IMR-90 (cell line): ENCODE results near the gene TTC28.

ENCODE experiments used
- BHLHE40 ChIP-seq: fragments of 150-350 bp; IDR thresholded peaks from 2 replicates; pipeline ENCODE4 v1.6.1; 2016; ENCODE audit warnings: mild to moderate bottlenecking, low read depth, low read length
- CEBPB ChIP-seq: IDR thresholded peaks from 2 replicates; pipeline ENCODE4 v1.6.1; 2012; ENCODE audit warnings: low read depth, low read length, improper control_type of control experiment
- CHD1 ChIP-seq: IDR thresholded peaks from 2 replicates; pipeline ENCODE4 v1.6.1; 2012; ENCODE audit warnings: low read depth, low read length, improper control_type of control experiment
- FOS ChIP-seq: fragments of 150-350 bp; IDR thresholded peaks from 2 replicates; pipeline ENCODE4 v1.6.1; 2016; ENCODE audit warnings: low read depth, low read length
- MXI1 ChIP-seq: IDR thresholded peaks from 2 replicates; pipeline ENCODE4 v1.6.1; 2012; ENCODE audit warnings: low read depth, mild to moderate bottlenecking, low read length, moderate library complexity, borderline replicate concordance
- POLR2A ChIP-seq: IDR thresholded peaks from 2 replicates; pipeline ENCODE4 v1.6.1; 2012; ENCODE audit warnings: mild to moderate bottlenecking, low read depth, low read length
- RAD21 ChIP-seq: IDR thresholded peaks from 2 replicates; pipeline ENCODE4 v1.6.1; 2012; ENCODE audit warnings: low read length, improper control_type of control experiment
- RCOR1 ChIP-seq: IDR thresholded peaks from 2 replicates; pipeline ENCODE4 v1.6.1; 2012; ENCODE audit warnings: mild to moderate bottlenecking, low read length, improper control_type of control experiment; ENCODE audit not compliant: insufficient replicate concordance
- RFX5 ChIP-seq: IDR thresholded peaks from 2 replicates; pipeline ENCODE4 v1.8.0; 2012; ENCODE audit warnings: low read depth, mild to moderate bottlenecking, low read length, moderate library complexity
- SMC3 ChIP-seq: fragments of 150-350 bp; IDR thresholded peaks from 2 replicates; pipeline ENCODE4 v1.6.1; 2016; ENCODE audit warnings: low read depth, mild to moderate bottlenecking, antibody characterized with exemption, low read length, moderate library complexity
- TF ChIP-seq, protein P1 (sequence below): conservative IDR thresholded peaks from 2 replicates; pipeline ENCODE4 v1.5.1; 2012; ENCODE audit warnings: mild to moderate bottlenecking, low read depth, low read length, improper control_type of control experiment
- TF ChIP-seq, protein P2 (sequence below): fragments of 150-350 bp; IDR thresholded peaks from 2 replicates; pipeline ENCODE4 v1.6.1; 2017; ENCODE audit warnings: mild to moderate bottlenecking, antibody characterized with exemption, low read length, low read depth

DNA sequence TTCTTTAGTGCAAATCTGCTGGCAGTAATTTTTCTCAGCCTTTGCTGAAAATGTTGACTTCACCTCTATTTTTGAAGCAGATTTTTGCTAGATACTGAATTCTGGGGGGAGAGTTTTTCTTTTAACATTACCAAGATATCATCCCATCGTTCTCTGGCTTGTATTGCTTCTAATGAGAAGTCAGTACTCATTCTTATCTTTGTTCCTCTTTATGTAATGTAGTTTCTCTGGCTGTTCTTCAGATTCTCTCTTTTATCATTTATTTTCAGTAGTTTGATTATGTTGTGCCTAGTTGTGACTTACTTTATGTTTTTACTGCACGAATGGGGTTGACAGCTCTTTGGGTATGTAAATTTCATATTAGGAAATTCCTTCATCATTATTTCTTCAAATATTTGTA, 441.9 kb downstream of the TTC28 start:
- TF ChIP-seq, protein P1, sequence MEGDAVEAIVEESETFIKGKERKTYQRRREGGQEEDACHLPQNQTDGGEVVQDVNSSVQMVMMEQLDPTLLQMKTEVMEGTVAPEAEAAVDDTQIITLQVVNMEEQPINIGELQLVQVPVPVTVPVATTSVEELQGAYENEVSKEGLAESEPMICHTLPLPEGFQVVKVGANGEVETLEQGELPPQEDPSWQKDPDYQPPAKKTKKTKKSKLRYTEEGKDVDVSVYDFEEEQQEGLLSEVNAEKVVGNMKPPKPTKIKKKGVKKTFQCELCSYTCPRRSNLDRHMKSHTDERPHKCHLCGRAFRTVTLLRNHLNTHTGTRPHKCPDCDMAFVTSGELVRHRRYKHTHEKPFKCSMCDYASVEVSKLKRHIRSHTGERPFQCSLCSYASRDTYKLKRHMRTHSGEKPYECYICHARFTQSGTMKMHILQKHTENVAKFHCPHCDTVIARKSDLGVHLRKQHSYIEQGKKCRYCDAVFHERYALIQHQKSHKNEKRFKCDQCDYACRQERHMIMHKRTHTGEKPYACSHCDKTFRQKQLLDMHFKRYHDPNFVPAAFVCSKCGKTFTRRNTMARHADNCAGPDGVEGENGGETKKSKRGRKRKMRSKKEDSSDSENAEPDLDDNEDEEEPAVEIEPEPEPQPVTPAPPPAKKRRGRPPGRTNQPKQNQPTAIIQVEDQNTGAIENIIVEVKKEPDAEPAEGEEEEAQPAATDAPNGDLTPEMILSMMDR = no peak
- no peak for TF ChIP-seq POLR2A
- no peak for TF ChIP-seq MXI1
- no peak for TF ChIP-seq CHD1
- no peak for TF ChIP-seq RAD21
- TF ChIP-seq, protein P2, sequence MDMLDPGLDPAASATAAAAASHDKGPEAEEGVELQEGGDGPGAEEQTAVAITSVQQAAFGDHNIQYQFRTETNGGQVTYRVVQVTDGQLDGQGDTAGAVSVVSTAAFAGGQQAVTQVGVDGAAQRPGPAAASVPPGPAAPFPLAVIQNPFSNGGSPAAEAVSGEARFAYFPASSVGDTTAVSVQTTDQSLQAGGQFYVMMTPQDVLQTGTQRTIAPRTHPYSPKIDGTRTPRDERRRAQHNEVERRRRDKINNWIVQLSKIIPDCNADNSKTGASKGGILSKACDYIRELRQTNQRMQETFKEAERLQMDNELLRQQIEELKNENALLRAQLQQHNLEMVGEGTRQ = no peak
- no peak for TF ChIP-seq RFX5
- no peak for TF ChIP-seq SMC3
- no peak for TF ChIP-seq CEBPB
- no peak for TF ChIP-seq RCOR1
- no peak for TF ChIP-seq FOS
- no peak for TF ChIP-seq BHLHE40
